Fibroblast of lung (primary cell): Measurements from ENCODE around the gene ACY1. TPM values are rescaled to one million over a fixed set of nuclear protein-coding genes. Genes with fewer than 3 reads are reported as not detected.

ENCODE experiments used
- DNase-seq, 2 donors: peaks; one replicate each; pipeline versions ENCODE4 v3.0.0 to v3.0.0-alpha.2; 2010; ENCODE audit warnings: low read depth in 2 of 2
- H2AFZ ChIP-seq: 2 replicates; pipeline ENCODE4 v1.5.1; 2012; ENCODE audit warnings: low read length, control low read depth, inconsistent platforms
- H3K27ac ChIP-seq: 2 replicates; pipeline ENCODE4 v1.5.1; 2011; ENCODE audit warnings: low read length, control low read depth; ENCODE audit not compliant: insufficient read depth
- H3K27me3 ChIP-seq: 2 replicates; pipeline ENCODE4 v1.5.1; 2011; ENCODE audit warnings: mild to moderate bottlenecking, low read length; ENCODE audit not compliant: control insufficient read depth, insufficient read depth
- H3K36me3 ChIP-seq: 2 replicates; pipeline ENCODE4 v1.5.1; 2011; ENCODE audit warnings: low read length; ENCODE audit not compliant: control insufficient read depth, insufficient read depth
- H3K4me1 ChIP-seq: 2 replicates; pipeline ENCODE4 v1.5.1; 2011; ENCODE audit warnings: low read length; ENCODE audit not compliant: control insufficient read depth, insufficient read depth; ENCODE audit errors: extremely low read depth
- H3K4me2 ChIP-seq: 2 replicates; pipeline ENCODE4 v1.5.1; 2011; ENCODE audit warnings: low read length, control low read depth; ENCODE audit not compliant: insufficient read depth; ENCODE audit errors: extremely low read depth
- H3K4me3 ChIP-seq, 4 experiments: fragments of 200-600 bp in 1 of 4; sonication (generic) in 1 of 4; replicated peaks in 1 of 4; 2 replicates each; pipeline ENCODE4 v1.5.1; 2011 to 2016; ENCODE audit warnings: low read length in 4 of 4, low read depth in 3 of 4, mild to moderate bottlenecking in 3 of 4, control low read depth in 2 of 4, inconsistent platforms in 1 of 4, mixed read lengths in 1 of 4; ENCODE audit not compliant: insufficient read depth in 1 of 4; ENCODE audit errors: control extremely low read depth in 1 of 4
- H3K79me2 ChIP-seq: 2 replicates; pipeline ENCODE4 v1.5.1; 2012; ENCODE audit warnings: mild to moderate bottlenecking, low read length, inconsistent platforms; ENCODE audit not compliant: control insufficient read depth, insufficient read depth
- H3K9ac ChIP-seq: 2 replicates; pipeline ENCODE4 v1.5.1; 2011; ENCODE audit warnings: mild to moderate bottlenecking, low read length, control low read depth; ENCODE audit not compliant: insufficient read depth
- H3K9me3 ChIP-seq: 2 replicates; pipeline ENCODE4 v1.5.1; 2012; ENCODE audit warnings: low read depth, low read length; ENCODE audit not compliant: control insufficient read depth, insufficient read depth
- H4K20me1 ChIP-seq: 2 replicates; pipeline ENCODE4 v1.5.1; 2011; ENCODE audit warnings: low read length; ENCODE audit not compliant: control insufficient read depth, insufficient read depth; ENCODE audit errors: extremely low read depth
- CTCF ChIP-seq, 2 donors: IDR thresholded peaks in 1 of 2; conservative IDR thresholded peaks in 1 of 2; 1 replicate in 1 of 2; 2 replicates in 1 of 2; pipeline ENCODE4 v1.5.1; 2011 to 2012; ENCODE audit warnings: low read length in 2 of 2, control low read depth in 1 of 2, inconsistent platforms in 1 of 2, low read depth in 1 of 2, mild to moderate bottlenecking in 1 of 2
- EZH2 ChIP-seq: IDR thresholded peaks from 2 replicates; pipeline ENCODE4 v1.5.1; 2012; ENCODE audit warnings: low read length, control low read depth, mild to moderate bottlenecking; ENCODE audit errors: missing control alignments
- polyA plus RNA-seq, 2 donors: library from polyadenylated mRNA; depleted of rRNA in 1 of 2; stranded (reverse) in 1 of 2; unstranded in 1 of 2; fragments of >200 nt; gene quantifications; 2 replicates each; pipeline ENCODE4 v1.2.1, GENCODE V29; 2011 to 2012; ENCODE audit warnings: missing spikeins in 1 of 2
- total RNA-seq: library from RNA; depleted of rRNA; stranded (reverse); fragments of >200 nt; gene quantifications from 2 replicates; pipeline ENCODE4 v1.2.1, GENCODE V29; 2014

Gene ACY1
- total and polyA plus RNA-seq, 2 donors (not counting 1 experiment from before 2014, with no cell fraction given): 21.4 to 40.3 TPM

DNA sequence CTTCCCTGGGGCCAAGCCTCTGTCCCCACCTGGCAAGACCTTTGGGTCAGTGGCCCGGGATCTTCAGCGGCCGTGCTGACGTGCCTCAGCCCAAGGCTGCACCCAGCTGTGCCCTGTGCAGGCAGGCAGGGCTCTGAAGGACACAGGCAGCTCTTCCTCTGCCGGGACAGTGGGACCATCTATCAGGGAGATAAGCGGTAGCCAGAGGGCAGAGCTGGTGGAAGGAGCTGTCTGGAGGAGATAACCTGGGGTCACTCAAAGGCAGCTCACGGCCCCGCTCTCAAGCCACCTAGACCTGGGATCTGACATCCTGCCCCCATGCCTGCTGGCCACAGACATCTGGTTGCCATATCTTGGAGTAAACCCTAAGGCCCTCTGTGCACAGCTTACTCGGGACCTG, 45.7 kb downstream of the ACY1 start:
- no peaks in the 10 kb centered on the region for H3K4me1 ChIP-seq
- H4K20me1 ChIP-seq: no peaks in the 10 kb centered on the region
- H3K4me3 ChIP-seq: no peak overlapping the region
- H3K27ac ChIP-seq: no peak overlapping the region
- H3K36me3 ChIP-seq: no peaks in the 10 kb centered on the region
- TF ChIP-seq EZH2 (no peak), CTCF (conservative IDR thresholded peaks at IDR 0.05 in 1 of 2, IDR thresholded peaks at IDR 0.05 in 1 of 2; ENCODE audit: low read depth in 1 of 2, low read length in 2 of 2) (no peak)
- no peaks in the 10 kb centered on the region for H3K27me3 ChIP-seq
- H2AFZ ChIP-seq: no peak overlapping the region
- no peaks in the 10 kb centered on the region for H3K9me3 ChIP-seq
- no peak overlapping the region for H3K4me2 ChIP-seq
- H3K9ac ChIP-seq: no peak overlapping the region
- H3K79me2 ChIP-seq: no peaks in the 10 kb centered on the region
- no peak for DNase-seq

GRCh38 chr3:52029535-52029934, 46.2 kb downstream of the ACY1 start:
- H3K27me3 ChIP-seq: no peaks in the 10 kb centered on the region
- H3K36me3 ChIP-seq: no peaks in the 10 kb centered on the region
- no peaks in the 10 kb centered on the region for H4K20me1 ChIP-seq
- H3K27ac ChIP-seq: no peak overlapping the region
- TF ChIP-seq CTCF (conservative IDR thresholded peaks at IDR 0.05 in 1 of 2, IDR thresholded peaks at IDR 0.05 in 1 of 2; ENCODE audit: low read depth in 1 of 2, low read length in 2 of 2): no peak
- TF ChIP-seq EZH2: no peak
- H3K4me1 ChIP-seq: no peaks in the 10 kb centered on the region
- no peak overlapping the region for H3K4me3 ChIP-seq
- no peak overlapping the region for H3K9ac ChIP-seq
- no peaks in the 10 kb centered on the region for H3K9me3 ChIP-seq
- H3K4me2 ChIP-seq: no peak overlapping the region
- no peaks in the 10 kb centered on the region for H3K79me2 ChIP-seq
- H2AFZ ChIP-seq: no peak overlapping the region
- no peak for DNase-seq

GRCh38 chr3:52030714-52031310, 47.5 kb downstream of the ACY1 start:
- TF ChIP-seq CTCF (conservative IDR thresholded peaks at IDR 0.05 in 1 of 2, IDR thresholded peaks at IDR 0.05 in 1 of 2; ENCODE audit: low read depth in 1 of 2, low read length in 2 of 2): no peak
- no peak for TF ChIP-seq EZH2
- no peak overlapping the region for H3K4me2 ChIP-seq
- no peak overlapping the region for H3K4me3 ChIP-seq
- no peaks in the 10 kb centered on the region for H3K79me2 ChIP-seq
- H3K36me3 ChIP-seq: no peaks in the 10 kb centered on the region
- H3K27ac ChIP-seq: no peak overlapping the region
- no peak for DNase-seq
- H3K9ac ChIP-seq: no peak overlapping the region
- no peaks in the 10 kb centered on the region for H3K27me3 ChIP-seq
- H4K20me1 ChIP-seq: no peaks in the 10 kb centered on the region
- no peaks in the 10 kb centered on the region for H3K4me1 ChIP-seq
- H3K9me3 ChIP-seq: no peaks in the 10 kb centered on the region
- H2AFZ ChIP-seq: no peak overlapping the region
